ENCODE results near the gene HS3ST4.

- TF ChIP-seq CTCF (conservative IDR thresholded peaks at IDR 0.05 in 1 of 2, IDR thresholded peaks at IDR 0.05 in 1 of 2; ENCODE audit: low read depth in 1 of 2, low read length in 2 of 2) (no peak), EZH2 (IDR thresholded peaks at IDR 0.05; ENCODE audit: low read length, missing control alignments) (no peak)
These were observed 378.7 kb downstream of the HS3ST4 start for GRCh38 chr16:26070302-26071100.
